HCT116 (cell line): Measurements from ENCODE around the gene PCDH1. TPM values are rescaled to one million over a fixed set of nuclear protein-coding genes. Genes with fewer than 3 reads are reported as not detected.

ENCODE experiments used
- ATAC-seq: fragments of 200-7000 bp; cut with Tn5 transposase; 2 replicates; pipeline ENCODE4 v1.9.1; 2020; ENCODE audit warnings: mild to moderate bottlenecking, moderate library complexity
- BruUV-seq: library from RNA; stranded (reverse); fragments of 400-500 nt; replicated peaks from 2 replicates; lab custom pipeline; 2021; lab: Mats Ljungman, UMichigan
- CTCF ChIA-PET: fragments of 300-600 bp; sonication (Branson Sonifier 250); formaldehyde crosslinking; loops from one replicate; lab custom pipeline; 2021; ENCODE audit warnings: antibody characterized with exemption; lab: Charles Lee
- POLR2A ChIA-PET: fragments of 300-600, 350-600 bp; sonication (Branson Sonifier 250); formaldehyde crosslinking; loops from one replicate; lab custom pipeline; 2021; ENCODE audit warnings: antibody characterized with exemption; lab: Charles Lee
- RAD21 ChIA-PET, 2 experiments: fragments of 300-600 bp; sonication (Branson Sonifier 250); formaldehyde crosslinking; loops; one replicate each; lab custom pipeline; 2023; ENCODE audit warnings: low total read pairs in 2 of 2; ENCODE audit not compliant: uncharacterized antibody in 2 of 2, unreplicated experiment in 2 of 2, low non-redundant PET in 1 of 2; lab: Charles Lee
- DNase-seq: peaks from one replicate; pipeline ENCODE4 v3.0.0-alpha.2; 2010; ENCODE audit warnings: low read depth, low spot score
- H2AFZ ChIP-seq: fragments of 200-600 bp; shearing (Covaris generic), sonication (generic); 2 replicates; pipeline ENCODE4 v1.6.1; 2017; ENCODE audit warnings: low read depth, mixed run types, mixed read lengths, antibody characterized with exemption, low read length; ENCODE audit not compliant: poor library complexity, severe bottlenecking
- H3K27ac ChIP-seq: 2 replicates; pipeline ENCODE4 v1.5.1; 2012; ENCODE audit warnings: low read depth, low read length
- H3K27me3 ChIP-seq: fragments of 200-600 bp; sonication (generic); 2 replicates; pipeline ENCODE4 v1.6.1; 2016; ENCODE audit warnings: mixed run types, low read length, mixed read lengths; ENCODE audit not compliant: insufficient read depth
- H3K36me3 ChIP-seq, 2 experiments: fragments of 200-500 bp in 1 of 2; fragments of 200-600 bp in 1 of 2; sonication (Bioruptor generic) in 1 of 2; sonication (generic) in 1 of 2; 2 replicates each; pipeline versions ENCODE4 v1.5.1 to v1.6.1; 2014 to 2016; ENCODE audit warnings: low read length in 2 of 2, inconsistent platforms in 1 of 2, mixed read lengths in 1 of 2, mixed run types in 1 of 2; ENCODE audit not compliant: insufficient read depth in 2 of 2, control insufficient read depth in 1 of 2
- H3K4me1 ChIP-seq, 2 experiments: fragments of 200-600 bp in 1 of 2; sonication (generic) in 1 of 2; 2 replicates each; pipeline versions ENCODE4 v1.5.1 to v1.6.1; 2012 to 2017; ENCODE audit warnings: low read length in 2 of 2, inconsistent platforms in 1 of 2, mild to moderate bottlenecking in 1 of 2, mixed read lengths in 1 of 2, mixed run types in 1 of 2, moderate library complexity in 1 of 2; ENCODE audit not compliant: insufficient read depth in 2 of 2, control insufficient read depth in 1 of 2
- H3K4me2 ChIP-seq: fragments of 200-600 bp; sonication (generic); 2 replicates; pipeline ENCODE4 v1.6.1; 2017; ENCODE audit warnings: mixed run types, low read length, mixed read lengths
- H3K4me3 ChIP-seq, 2 experiments: fragments of 200-600 bp in 1 of 2; sonication (generic) in 1 of 2; replicated peaks in 1 of 2; 2 replicates each; pipeline ENCODE4 v1.5.1; 2011 to 2016; ENCODE audit warnings: low read length in 2 of 2, control low read depth in 1 of 2, low read depth in 1 of 2, mild to moderate bottlenecking in 1 of 2, mixed read lengths in 1 of 2, mixed run types in 1 of 2
- H3K79me2 ChIP-seq: fragments of 200-600 bp; sonication (generic); 2 replicates; pipeline ENCODE4 v1.6.1; 2017; ENCODE audit warnings: mild to moderate bottlenecking, mixed run types, low read length, moderate library complexity, mixed read lengths; ENCODE audit not compliant: insufficient read depth
- H3K9ac ChIP-seq: fragments of 200-600 bp; sonication (generic); 2 replicates; pipeline ENCODE4 v1.6.1; 2016; ENCODE audit warnings: low read length, mixed read lengths
- H3K9me2 ChIP-seq: fragments of 200-600 bp; sonication (generic), shearing (Covaris generic); 2 replicates; pipeline ENCODE4 v1.6.1; 2017; ENCODE audit warnings: mixed run types, mild to moderate bottlenecking, moderate library complexity; ENCODE audit not compliant: insufficient read depth
- H3K9me3 ChIP-seq, 2 experiments: fragments of 200-500 bp in 1 of 2; fragments of 200-600 bp in 1 of 2; sonication (Bioruptor generic) in 1 of 2; sonication (generic) in 1 of 2; 2 replicates each; pipeline ENCODE4 v1.6.1; 2014 to 2017; ENCODE audit warnings: low read length in 2 of 2, mixed read lengths in 2 of 2, inconsistent platforms in 1 of 2, low read depth in 1 of 2, mild to moderate bottlenecking in 1 of 2, mixed run types in 1 of 2, moderate library complexity in 1 of 2; ENCODE audit not compliant: control insufficient read depth in 1 of 2, insufficient read depth in 1 of 2
- H4K20me1 ChIP-seq: fragments of 200-600 bp; sonication (generic), shearing (Covaris generic); 2 replicates; pipeline ENCODE4 v1.6.1; 2017; ENCODE audit warnings: mixed run types, mild to moderate bottlenecking, moderate library complexity; ENCODE audit not compliant: insufficient read depth
- CBX3 ChIP-seq: IDR thresholded peaks from 2 replicates; pipeline ENCODE4 v1.6.1; 2012; ENCODE audit warnings: low read depth
- CEBPB ChIP-seq: IDR thresholded peaks from 2 replicates; pipeline ENCODE4 v1.6.1; 2012; ENCODE audit warnings: low read depth
- CTCF ChIP-seq, 3 experiments: fragments of 200-600 bp in 1 of 3; sonication (generic) in 1 of 3; IDR thresholded peaks in 2 of 3; conservative IDR thresholded peaks in 1 of 3; 2 replicates each; pipeline ENCODE4 v1.5.1; 2012 to 2017; ENCODE audit warnings: low read depth in 2 of 3, low read length in 2 of 3, antibody characterized with exemption in 1 of 3, borderline replicate concordance in 1 of 3, control low read depth in 1 of 3, mild to moderate bottlenecking in 1 of 3, mixed read lengths in 1 of 3, mixed run types in 1 of 3, moderate library complexity in 1 of 3; ENCODE audit not compliant: insufficient read depth in 1 of 3
- EGR1 ChIP-seq: IDR thresholded peaks from 2 replicates; pipeline ENCODE4 v1.6.1; 2012; ENCODE audit warnings: low read depth
- ELF1 ChIP-seq: IDR thresholded peaks from 2 replicates; pipeline ENCODE4 v1.6.1; 2012; ENCODE audit warnings: low read depth, borderline replicate concordance
- EZH2phosphoT487 ChIP-seq: fragments of 200-600 bp; IDR thresholded peaks from 2 replicates; pipeline ENCODE4 v1.6.1; 2018; ENCODE audit warnings: antibody characterized with exemption, borderline replicate concordance
- JUND ChIP-seq: IDR thresholded peaks from 2 replicates; pipeline ENCODE4 v1.6.1; 2012
- MAX ChIP-seq: IDR thresholded peaks from 2 replicates; pipeline ENCODE4 v1.6.1; 2012
- POLR2AphosphoS5 ChIP-seq: IDR thresholded peaks from 2 replicates; pipeline ENCODE4 v1.6.1; 2011; ENCODE audit warnings: mild to moderate bottlenecking, low read depth, low read length, moderate library complexity
- RAD21 ChIP-seq: IDR thresholded peaks from 2 replicates; pipeline ENCODE4 v1.6.1; 2012; ENCODE audit warnings: low read depth, mild to moderate bottlenecking
- SP1 ChIP-seq: IDR thresholded peaks from 2 replicates; pipeline ENCODE4 v1.6.1; 2012; ENCODE audit warnings: low read depth
- SRF ChIP-seq: IDR thresholded peaks from 2 replicates; pipeline ENCODE4 v1.6.1; 2012; ENCODE audit warnings: low read depth
- TCF7L2 ChIP-seq: IDR thresholded peaks from 2 replicates; pipeline ENCODE4 v1.7.0; 2011; ENCODE audit warnings: borderline replicate concordance, inconsistent platforms; ENCODE audit not compliant: insufficient read depth, insufficient read length; ENCODE audit errors: extremely low read depth
- YY1 ChIP-seq: IDR thresholded peaks from 2 replicates; pipeline ENCODE4 v1.6.1; 2011; ENCODE audit warnings: low read length, low read depth, moderate library complexity, mild to moderate bottlenecking; ENCODE audit not compliant: insufficient replicate concordance; ENCODE audit errors: extremely low read depth
- intact Hi-C: fragments of 100-400 bp; cut with micrococcal nuclease; formaldehyde crosslinking; loops from 2 replicates; pipeline ENCODE4 v1.10.0; 2022
- total RNA-seq: library from RNA; stranded (reverse); gene quantifications from one replicate; pipeline ENCODE4 v1.2.1, GENCODE V29; 2021; ENCODE audit not compliant: unreplicated experiment
- TF ChIP-seq, protein P1 (sequence below): IDR thresholded peaks from 2 replicates; pipeline ENCODE4 v1.6.1; 2012; ENCODE audit warnings: low read depth
- TF ChIP-seq, protein P2 (sequence below): IDR thresholded peaks from 2 replicates; pipeline ENCODE4 v1.6.1; 2012
- TF ChIP-seq, protein P3 (sequence below): IDR thresholded peaks from 2 replicates; pipeline ENCODE4 v1.6.1; 2011; ENCODE audit warnings: mild to moderate bottlenecking, low read length, moderate library complexity; ENCODE audit not compliant: insufficient replicate concordance; ENCODE audit errors: extremely low read depth

PCDH1 gene
- total RNA-seq, 1 experiment from 2014 or later = 24.2 TPM

GRCh38 chr5:141879426-141879759, 1.2 kb upstream of the PCDH1 start:
- Histone ChIP-seq H3K9me2 (no peaks in the 10 kb centered on the region), H3K9me3 (no peaks in the 10 kb centered on the region), H3K27me3 (peaks cover 4% of the 10 kb centered on the region; the same call in 1 of the 2 replicates), H3K4me3 (no peak overlapping the region), H2AFZ (no peak overlapping the region), H3K36me3 (no peaks in the 10 kb centered on the region), H4K20me1 (no peaks in the 10 kb centered on the region), H3K4me1 (peaks cover 9 to 41% of the 10 kb centered on the region in 2 experiments; a peak in 3 of 4 replicates), H3K27ac (no peak overlapping the region), H3K79me2 (no peaks in the 10 kb centered on the region; the same call in 1 of the 2 replicates), H3K9ac (no peak overlapping the region), H3K4me2 (peak overlapping the region; percentile 100)
- CTCF ChIA-PET = interaction anchor here (0.7 to 5.2 kb wide), 19 partner anchors 9 to 242 kb away, joined by 3 to 31 read pairs (median 7); partner anchors contain the start of genes DELE1, HDAC3, RELL2 and RNF14
- no TSS peak for BruUV-seq
- POLR2A ChIA-PET = interaction anchor here (0.8 to 1.6 kb wide), 3 partner anchors 48 to 198 kb away, joined by 3 to 10 read pairs (median 3); partner anchors contain the start of gene ARAP3
- DNase-seq (no peak), ATAC-seq (no peak)
- intact Hi-C loops = loop anchor here (1.0 kb wide), 5 partner anchors 65 to 214 kb away; no protein-coding TSS in a partner anchor
- TF ChIP-seq, protein P1, sequence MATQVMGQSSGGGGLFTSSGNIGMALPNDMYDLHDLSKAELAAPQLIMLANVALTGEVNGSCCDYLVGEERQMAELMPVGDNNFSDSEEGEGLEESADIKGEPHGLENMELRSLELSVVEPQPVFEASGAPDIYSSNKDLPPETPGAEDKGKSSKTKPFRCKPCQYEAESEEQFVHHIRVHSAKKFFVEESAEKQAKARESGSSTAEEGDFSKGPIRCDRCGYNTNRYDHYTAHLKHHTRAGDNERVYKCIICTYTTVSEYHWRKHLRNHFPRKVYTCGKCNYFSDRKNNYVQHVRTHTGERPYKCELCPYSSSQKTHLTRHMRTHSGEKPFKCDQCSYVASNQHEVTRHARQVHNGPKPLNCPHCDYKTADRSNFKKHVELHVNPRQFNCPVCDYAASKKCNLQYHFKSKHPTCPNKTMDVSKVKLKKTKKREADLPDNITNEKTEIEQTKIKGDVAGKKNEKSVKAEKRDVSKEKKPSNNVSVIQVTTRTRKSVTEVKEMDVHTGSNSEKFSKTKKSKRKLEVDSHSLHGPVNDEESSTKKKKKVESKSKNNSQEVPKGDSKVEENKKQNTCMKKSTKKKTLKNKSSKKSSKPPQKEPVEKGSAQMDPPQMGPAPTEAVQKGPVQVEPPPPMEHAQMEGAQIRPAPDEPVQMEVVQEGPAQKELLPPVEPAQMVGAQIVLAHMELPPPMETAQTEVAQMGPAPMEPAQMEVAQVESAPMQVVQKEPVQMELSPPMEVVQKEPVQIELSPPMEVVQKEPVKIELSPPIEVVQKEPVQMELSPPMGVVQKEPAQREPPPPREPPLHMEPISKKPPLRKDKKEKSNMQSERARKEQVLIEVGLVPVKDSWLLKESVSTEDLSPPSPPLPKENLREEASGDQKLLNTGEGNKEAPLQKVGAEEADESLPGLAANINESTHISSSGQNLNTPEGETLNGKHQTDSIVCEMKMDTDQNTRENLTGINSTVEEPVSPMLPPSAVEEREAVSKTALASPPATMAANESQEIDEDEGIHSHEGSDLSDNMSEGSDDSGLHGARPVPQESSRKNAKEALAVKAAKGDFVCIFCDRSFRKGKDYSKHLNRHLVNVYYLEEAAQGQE = no peak
- no peak for TF ChIP-seq RAD21
- TF ChIP-seq MAX = no peak
- no peak for TF ChIP-seq TCF7L2
- TF ChIP-seq, protein P2, sequence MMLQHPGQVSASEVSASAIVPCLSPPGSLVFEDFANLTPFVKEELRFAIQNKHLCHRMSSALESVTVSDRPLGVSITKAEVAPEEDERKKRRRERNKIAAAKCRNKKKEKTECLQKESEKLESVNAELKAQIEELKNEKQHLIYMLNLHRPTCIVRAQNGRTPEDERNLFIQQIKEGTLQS = no peak
- no peak for TF ChIP-seq POLR2AphosphoS5
- no peak for TF ChIP-seq YY1
- TF ChIP-seq CTCF (IDR thresholded peaks at IDR 0.05 in 2 of 3, conservative IDR thresholded peaks at IDR 0.05 in 1 of 3; ENCODE audit: borderline replicate concordance in 1 of 3, insufficient read depth in 1 of 3, low read depth in 2 of 3, low read length in 2 of 3) = no peak
- TF ChIP-seq SP1 = no peak
- TF ChIP-seq SRF = no peak
- TF ChIP-seq ELF1 = no peak
- TF ChIP-seq EGR1 = no peak
- TF ChIP-seq CEBPB = no peak
- no peak for TF ChIP-seq JUND
- TF ChIP-seq, protein P3, sequence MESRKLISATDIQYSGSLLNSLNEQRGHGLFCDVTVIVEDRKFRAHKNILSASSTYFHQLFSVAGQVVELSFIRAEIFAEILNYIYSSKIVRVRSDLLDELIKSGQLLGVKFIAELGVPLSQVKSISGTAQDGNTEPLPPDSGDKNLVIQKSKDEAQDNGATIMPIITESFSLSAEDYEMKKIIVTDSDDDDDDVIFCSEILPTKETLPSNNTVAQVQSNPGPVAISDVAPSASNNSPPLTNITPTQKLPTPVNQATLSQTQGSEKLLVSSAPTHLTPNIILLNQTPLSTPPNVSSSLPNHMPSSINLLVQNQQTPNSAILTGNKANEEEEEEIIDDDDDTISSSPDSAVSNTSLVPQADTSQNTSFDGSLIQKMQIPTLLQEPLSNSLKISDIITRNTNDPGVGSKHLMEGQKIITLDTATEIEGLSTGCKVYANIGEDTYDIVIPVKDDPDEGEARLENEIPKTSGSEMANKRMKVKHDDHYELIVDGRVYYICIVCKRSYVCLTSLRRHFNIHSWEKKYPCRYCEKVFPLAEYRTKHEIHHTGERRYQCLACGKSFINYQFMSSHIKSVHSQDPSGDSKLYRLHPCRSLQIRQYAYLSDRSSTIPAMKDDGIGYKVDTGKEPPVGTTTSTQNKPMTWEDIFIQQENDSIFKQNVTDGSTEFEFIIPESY = no peak
- TF ChIP-seq CBX3 = no peak
- no peak for TF ChIP-seq EZH2phosphoT487
- RAD21 ChIA-PET = interaction anchor here (0.9 to 2.3 kb wide), 9 partner anchors 53 to 187 kb away, joined by 3 to 20 read pairs (median 4); no protein-coding TSS in a partner anchor
